CD14-positive monocyte (primary cell): ENCODE data around the gene SLC6A6. TPM values are rescaled to one million over a fixed set of nuclear protein-coding genes. Genes with fewer than 3 reads are reported as not detected.

Experiments used
- DNase-seq, 3 donors: peaks; one replicate each; pipeline ENCODE4 v3.0.0-alpha.2; 2011 to 2022
- H2AFZ ChIP-seq: 2 replicates; pipeline ENCODE4 v1.6.0; 2012; ENCODE audit warnings: mild to moderate bottlenecking, low read depth, low read length, inconsistent platforms; ENCODE audit not compliant: insufficient read depth, poor library complexity, severe bottlenecking
- H3K27ac ChIP-seq, 2 donors: 1 replicate in 1 of 2; 2 replicates in 1 of 2; pipeline ENCODE4 v1.5.1; 2012 to 2013; ENCODE audit warnings: low read length in 2 of 2, control low read depth in 1 of 2, inconsistent platforms in 1 of 2, low read depth in 1 of 2, mild to moderate bottlenecking in 1 of 2
- H3K27me3 ChIP-seq, 2 donors: one replicate each; pipeline versions ENCODE4 v1.6.0 to v1.6.1; 2011 to 2013; ENCODE audit warnings: low read length in 2 of 2; ENCODE audit not compliant: control insufficient read depth in 2 of 2, insufficient read depth in 2 of 2
- H3K36me3 ChIP-seq, 2 donors: replicated peaks in 1 of 2; 1 replicate in 1 of 2; 2 replicates in 1 of 2; pipeline versions ENCODE4 v1.5.1 to v1.6.1; 2012 to 2013; ENCODE audit warnings: low read length in 2 of 2, control low read depth in 1 of 2, inconsistent platforms in 1 of 2, mild to moderate bottlenecking in 1 of 2; ENCODE audit not compliant: insufficient read depth in 2 of 2, control insufficient read depth in 1 of 2
- H3K4me1 ChIP-seq, 2 donors: 1 replicate in 1 of 2; 2 replicates in 1 of 2; pipeline versions ENCODE4 v1.5.1 to v1.6.1; 2012 to 2013; ENCODE audit warnings: low read length in 2 of 2, control low read depth in 1 of 2, inconsistent platforms in 1 of 2, mild to moderate bottlenecking in 1 of 2, moderate library complexity in 1 of 2; ENCODE audit not compliant: insufficient read depth in 2 of 2, control insufficient read depth in 1 of 2
- H3K4me2 ChIP-seq: replicated peaks from 2 replicates; pipeline ENCODE3; 2012; ENCODE audit warnings: low read length, moderate library complexity, mild to moderate bottlenecking; ENCODE audit not compliant: poor library complexity, severe bottlenecking; ENCODE audit errors: extremely low read depth
- H3K4me3 ChIP-seq, 3 experiments: fragments of 200-600 bp in 1 of 3; sonication (generic) in 1 of 3; replicated peaks in 1 of 3; 1 replicate in 2 of 3; 2 replicates in 1 of 3; pipeline ENCODE4 v1.5.1; 2011 to 2013; ENCODE audit warnings: low read length in 3 of 3, mild to moderate bottlenecking in 3 of 3, control low read depth in 2 of 3, low read depth in 2 of 3, inconsistent platforms in 1 of 3, moderate library complexity in 1 of 3
- H3K79me2 ChIP-seq: 2 replicates; pipeline ENCODE4 v1.6.0; 2012; ENCODE audit warnings: mild to moderate bottlenecking, control low read depth, inconsistent platforms, low read length, moderate library complexity; ENCODE audit not compliant: insufficient read depth
- H3K9ac ChIP-seq: 2 replicates; pipeline ENCODE4 v1.6.0; 2017; ENCODE audit warnings: low read length, mild to moderate bottlenecking; ENCODE audit not compliant: insufficient read depth, poor library complexity, severe bottlenecking
- H3K9me3 ChIP-seq, 2 donors: replicated peaks in 1 of 2; 1 replicate in 1 of 2; 2 replicates in 1 of 2; pipeline versions ENCODE4 v1.5.1 to v1.6.1; 2012 to 2013; ENCODE audit warnings: low read length in 2 of 2, control low read depth in 1 of 2; ENCODE audit not compliant: control insufficient read depth in 1 of 2, insufficient read depth in 1 of 2
- H4K20me1 ChIP-seq: 2 replicates; pipeline ENCODE4 v1.6.0; 2012; ENCODE audit warnings: mild to moderate bottlenecking, low read length, control low read depth, moderate library complexity; ENCODE audit not compliant: insufficient read depth
- H3K27ac Mint-ChIP-seq, 7 donors: one replicate each; pipeline ENCODE4 v1.8.0; 2020; ENCODE audit warnings: mild to moderate bottlenecking in 7 of 7, mixed read lengths in 7 of 7, moderate library complexity in 6 of 7, inconsistent platforms in 2 of 7
- H3K27me3 Mint-ChIP-seq, 3 donors: one replicate each; pipeline ENCODE4 v1.8.0; 2021 to 2022; ENCODE audit warnings: low read depth in 3 of 3, mild to moderate bottlenecking in 3 of 3, mixed read lengths in 3 of 3, moderate library complexity in 3 of 3, inconsistent platforms in 1 of 3
- H3K36me3 Mint-ChIP-seq, 2 donors: one replicate each; pipeline ENCODE4 v1.8.0; 2020; ENCODE audit warnings: mixed read lengths in 2 of 2, inconsistent platforms in 1 of 2, mild to moderate bottlenecking in 1 of 2
- H3K4me1 Mint-ChIP-seq: one replicate; pipeline ENCODE4 v1.8.0; 2020; ENCODE audit warnings: mild to moderate bottlenecking, mixed read lengths
- H3K4me3 Mint-ChIP-seq, 2 donors: one replicate each; pipeline ENCODE4 v1.8.0; 2020; ENCODE audit warnings: mild to moderate bottlenecking in 2 of 2, mixed read lengths in 2 of 2, moderate library complexity in 1 of 2
- H3K9me3 Mint-ChIP-seq, 7 donors: one replicate each; pipeline ENCODE4 v1.8.0; 2020 to 2022; ENCODE audit warnings: mixed read lengths in 7 of 7, mild to moderate bottlenecking in 6 of 7, moderate library complexity in 6 of 7, inconsistent platforms in 2 of 7
- CTCF ChIP-seq: fragments of 200-600 bp; IDR thresholded peaks from one replicate; pipeline ENCODE4 v1.8.0; 2022; ENCODE audit warnings: antibody characterized with exemption, mild to moderate bottlenecking
- WGBS: methylation state at CpG from one replicate; pipeline ENCODE4 v1.1.5; 2013; ENCODE audit warnings: missing lambda C conversion rate; ENCODE audit not compliant: insufficient coverage; 5-methylcytosine and 5-hydroxymethylcytosine counted together
- intact Hi-C, 2 donors: fragments of 100-400 bp; cut with micrococcal nuclease; formaldehyde crosslinking; loops; one replicate each; pipeline versions ENCODE4 v1.15.0 to v1.15.1; 2023
- polyA plus RNA-seq, 3 donors: library from polyadenylated mRNA; depleted of rRNA in 1 of 3; unstranded in 2 of 3; stranded (reverse) in 1 of 3; fragments of 300-500 nt in 2 of 3; fragments of >200 nt in 1 of 3; fragmentation: Illumina TruSeq in 2 of 3; gene quantifications; 1 replicate in 2 of 3; 2 replicates in 1 of 3; pipeline ENCODE4 v1.2.3, GENCODE V29; 2012 to 2021

Gene SLC6A6
- polyA plus RNA-seq, 3 donors = 18.4 to 136 (median 24.5) TPM

- Mint-ChIP-seq H3K9me3 (no peaks in the 10 kb centered on the region), H3K27ac (no peak overlapping the region), H3K4me1 (peaks cover 2% of the 10 kb centered on the region), H3K4me3 (no peak overlapping the region), H3K36me3 (no peaks in the 10 kb centered on the region), H3K27me3 (peaks cover 1 to 10% (median 6%) of the 10 kb centered on the region in 3 donors)
- Histone ChIP-seq H3K4me1 (no peaks in the 10 kb centered on the region), H3K4me2 (no peak overlapping the region), H3K9me3 (no peaks in the 10 kb centered on the region), H3K9ac (no peak overlapping the region), H2AFZ (no peak overlapping the region), H4K20me1 (no peaks in the 10 kb centered on the region), H3K27ac (no peak overlapping the region), H3K36me3 (no peaks in the 10 kb centered on the region), H3K79me2 (no peaks in the 10 kb centered on the region), H3K27me3 (no peaks in the 10 kb centered on the region), H3K4me3 (no peak overlapping the region)
- no peak for TF ChIP-seq CTCF
- no peak for DNase-seq
- 89% methylated on average over 1 of the region's 1 CpG for WGBS
- intact Hi-C loops = no loop called here
Measured at GRCh38 chr3:14357463-14357862, 44.9 kb upstream of the SLC6A6 start.

- Histone ChIP-seq H3K79me2 (no peaks in the 10 kb centered on the region), H3K9ac (no peak overlapping the region), H3K4me1 (peaks cover 1 to 2% of the 10 kb centered on the region in 2 donors), H3K27me3 (no peaks in the 10 kb centered on the region), H2AFZ (no peak overlapping the region), H3K36me3 (no peaks in the 10 kb centered on the region), H3K4me2 (no peak overlapping the region), H3K27ac (no peak overlapping the region), H3K9me3 (no peaks in the 10 kb centered on the region), H4K20me1 (no peaks in the 10 kb centered on the region), H3K4me3 (no peak overlapping the region)
- Mint-ChIP-seq H3K4me1 (peaks cover 3% of the 10 kb centered on the region), H3K27ac (peak overlapping the region in 1 of 7 donors; percentile 83), H3K4me3 (no peak overlapping the region), H3K9me3 (no peaks in the 10 kb centered on the region), H3K27me3 (peaks cover 1 to 10% (median 10%) of the 10 kb centered on the region in 3 donors), H3K36me3 (no peaks in the 10 kb centered on the region)
- TF ChIP-seq CTCF = no peak
- 95% methylated on average over 25 of the region's 26 CpGs for WGBS
- intact Hi-C loops = no loop called here
- no peak for DNase-seq
Measured at GRCh38 chr3:14358426-14359211, 43.8 kb upstream of the SLC6A6 start.
